Effector CD8-positive, alpha-beta T cell (primary cell): ENCODE measurements around the gene AGXT.

Source experiments
- DNase-seq: peaks from one replicate; lab custom pipeline; 2025; lab: John Stamatoyannopoulos, UW
- total RNA-seq, 4 experiments: gene quantifications; one replicate each; lab custom pipeline; 2026; lab: John Stamatoyannopoulos, UW

Gene AGXT
- 0 reads per million in 4 experiments for total RNA-seq

- DNase-seq, result no peak
Observed at GRCh38 chr2:240868286-240869108, at the start of gene AGXT. TSS of gene AGXT (plus strand) at chr2:240868824. CDS start at chr2:240868866, 42 bp downstream.

- DNase-seq, result no peak
Observed at GRCh38 chr2:240819126-240819857, 49.3 kb upstream of the AGXT start.

GRCh38 chr2:240819858-240820606 lies 48.6 kb upstream of the AGXT start, which contains the start of gene KIF1A:
TSS of gene KIF1A (minus strand) at chr2:240820219. CDS start at chr2:240797752, 22,467 bp downstream.
- no peak for DNase-seq

GRCh38 chr2:240820607-240821428 lies 47.8 kb upstream of the AGXT start:
- DNase-seq, result no peak

GRCh38 chr2:240821429-240821778 lies 47.2 kb upstream of the AGXT start:
- DNase-seq, result no peak

GRCh38 chr2:240822280-240822847 lies 46.3 kb upstream of the AGXT start:
- no peak for DNase-seq

- DNase-seq, result no peak
Observed at GRCh38 chr2:240823449-240824336, 44.9 kb upstream of the AGXT start.

- no peak for DNase-seq
Observed at GRCh38 chr2:240825476-240825875, 43.1 kb upstream of the AGXT start.

- DNase-seq, result no peak
Observed at GRCh38 chr2:240831594-240832204, 36.9 kb upstream of the AGXT start.

GRCh38 chr2:240832205-240832727 lies 36.4 kb upstream of the AGXT start:
- DNase-seq, result peak; percentile 96

GRCh38 chr2:240832921-240833494 lies 35.6 kb upstream of the AGXT start:
- no peak for DNase-seq

- DNase-seq, result no peak
Observed at GRCh38 chr2:240833724-240834285, 34.8 kb upstream of the AGXT start.

GRCh38 chr2:240834377-240834975 lies 34.1 kb upstream of the AGXT start:
- DNase-seq, result no peak

- no peak for DNase-seq
Observed at GRCh38 chr2:240835528-240835927, 33.1 kb upstream of the AGXT start.

- DNase-seq, result no peak
Observed at GRCh38 chr2:240836781-240837467, 31.7 kb upstream of the AGXT start.

GRCh38 chr2:240837621-240838020 lies 31.0 kb upstream of the AGXT start:
- no peak for DNase-seq
